ENCODE data around the gene LACTBL1. TPM values are rescaled to one million over a fixed set of nuclear protein-coding genes. Genes with fewer than 3 reads are reported as not detected.
A peak's percentile ranks its signal among the peaks of the same experiment; 100 is the strongest.

LACTBL1 gene
- total and polyA plus RNA-seq, 2 donors (not counting 1 experiment from before 2014, with no cell fraction given) = not detected

DNA sequence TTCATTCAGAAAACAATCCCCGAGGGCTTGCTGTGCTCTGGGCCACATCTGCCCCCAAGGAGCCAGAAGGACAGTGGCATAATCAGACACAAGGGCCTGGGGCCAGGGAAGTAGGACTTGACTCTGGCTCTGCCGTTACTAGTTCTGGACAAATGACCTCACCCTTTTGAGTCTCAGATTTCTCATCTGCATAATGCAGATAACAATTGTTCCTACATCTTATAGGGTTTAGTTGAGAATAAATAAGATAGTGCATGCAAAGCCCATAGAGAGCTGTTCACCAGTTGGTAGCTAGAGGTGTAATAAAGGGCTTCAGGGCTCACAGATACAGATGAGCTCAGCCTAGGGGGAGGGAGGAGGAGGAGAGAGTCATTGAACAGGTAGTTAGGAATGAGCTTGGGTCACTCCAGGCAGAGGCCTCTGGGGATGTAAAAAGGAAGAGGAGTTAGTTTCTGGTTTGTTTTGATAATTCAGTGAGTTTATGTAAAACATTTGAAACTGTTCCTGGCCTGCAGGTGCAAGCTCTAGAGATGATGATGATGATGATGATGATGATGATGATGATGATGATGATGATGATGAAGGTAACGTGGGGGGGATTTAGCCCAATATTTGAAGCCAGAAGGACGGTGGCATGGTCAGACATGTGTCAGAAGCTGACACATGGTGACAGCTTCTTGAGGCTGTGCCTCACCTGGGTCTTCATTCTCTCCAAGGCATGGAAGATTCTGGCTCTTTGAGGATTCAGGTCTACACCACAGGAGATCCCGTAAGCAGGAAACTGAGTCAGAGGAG lies 858 bp downstream of the LACTBL1 start:
- no peaks in the 10 kb centered on the region for H3K4me1 ChIP-seq (ENCODE audit: control insufficient read depth, extremely low read depth, insufficient read depth, low read length)
- no peak overlapping the region for H3K4me3 ChIP-seq (replicated peaks in 1 of 4; ENCODE audit: control extremely low read depth in 1 of 4, insufficient read depth in 1 of 4, low read depth in 3 of 4, low read length in 4 of 4)
- TF ChIP-seq, protein P1, sequence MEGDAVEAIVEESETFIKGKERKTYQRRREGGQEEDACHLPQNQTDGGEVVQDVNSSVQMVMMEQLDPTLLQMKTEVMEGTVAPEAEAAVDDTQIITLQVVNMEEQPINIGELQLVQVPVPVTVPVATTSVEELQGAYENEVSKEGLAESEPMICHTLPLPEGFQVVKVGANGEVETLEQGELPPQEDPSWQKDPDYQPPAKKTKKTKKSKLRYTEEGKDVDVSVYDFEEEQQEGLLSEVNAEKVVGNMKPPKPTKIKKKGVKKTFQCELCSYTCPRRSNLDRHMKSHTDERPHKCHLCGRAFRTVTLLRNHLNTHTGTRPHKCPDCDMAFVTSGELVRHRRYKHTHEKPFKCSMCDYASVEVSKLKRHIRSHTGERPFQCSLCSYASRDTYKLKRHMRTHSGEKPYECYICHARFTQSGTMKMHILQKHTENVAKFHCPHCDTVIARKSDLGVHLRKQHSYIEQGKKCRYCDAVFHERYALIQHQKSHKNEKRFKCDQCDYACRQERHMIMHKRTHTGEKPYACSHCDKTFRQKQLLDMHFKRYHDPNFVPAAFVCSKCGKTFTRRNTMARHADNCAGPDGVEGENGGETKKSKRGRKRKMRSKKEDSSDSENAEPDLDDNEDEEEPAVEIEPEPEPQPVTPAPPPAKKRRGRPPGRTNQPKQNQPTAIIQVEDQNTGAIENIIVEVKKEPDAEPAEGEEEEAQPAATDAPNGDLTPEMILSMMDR (conservative IDR thresholded peaks at IDR 0.05 in 1 of 2, IDR thresholded peaks at IDR 0.05 in 1 of 2; ENCODE audit: low read depth in 1 of 2, low read length in 2 of 2) = no peak
- no peak for TF ChIP-seq EZH2 (IDR thresholded peaks at IDR 0.05; ENCODE audit: low read length, missing control alignments)
- DNase-seq (ENCODE audit: low read depth in 2 of 2) = peak; percentile 15 to 31
- H2AFZ ChIP-seq (ENCODE audit: low read length) = no peak overlapping the region
- no peaks in the 10 kb centered on the region for H4K20me1 ChIP-seq (ENCODE audit: control insufficient read depth, extremely low read depth, insufficient read depth, low read length)
- H3K27ac ChIP-seq (ENCODE audit: insufficient read depth, low read length) = no peak overlapping the region
- H3K36me3 ChIP-seq (ENCODE audit: control insufficient read depth, insufficient read depth, low read length) = no peaks in the 10 kb centered on the region
- H3K79me2 ChIP-seq (ENCODE audit: control insufficient read depth, insufficient read depth, low read length) = no peaks in the 10 kb centered on the region
- H3K9ac ChIP-seq (ENCODE audit: insufficient read depth, low read length) = no peak overlapping the region
- no peak overlapping the region for H3K4me2 ChIP-seq (ENCODE audit: extremely low read depth, insufficient read depth, low read length)
- no peaks in the 10 kb centered on the region for H3K9me3 ChIP-seq (ENCODE audit: control insufficient read depth, insufficient read depth, low read depth, low read length)
- H3K27me3 ChIP-seq (ENCODE audit: control insufficient read depth, insufficient read depth, low read length) = peaks cover 22% of the 10 kb centered on the region

DNA sequence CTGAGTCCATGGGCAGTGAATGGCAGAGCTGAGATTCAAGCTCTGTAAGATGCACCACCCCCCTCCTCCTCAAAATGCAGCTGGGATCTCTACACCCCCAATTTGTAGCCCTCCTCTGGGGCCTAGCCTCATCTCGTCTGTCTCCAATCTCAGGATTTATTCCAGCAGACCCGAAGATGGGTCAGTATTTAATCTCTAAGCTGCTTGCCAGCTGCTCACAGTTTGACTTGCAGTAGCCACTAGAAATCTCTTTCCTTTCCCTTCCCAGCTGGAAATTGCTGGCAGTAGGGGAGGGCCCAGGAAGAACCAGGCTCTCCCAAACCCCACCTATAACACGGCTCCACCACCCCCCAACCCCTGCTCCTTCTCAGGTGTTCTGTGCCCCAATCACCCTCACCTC lies 1.5 kb downstream of the LACTBL1 start:
- Histone ChIP-seq H3K27me3 (ENCODE audit: control insufficient read depth, insufficient read depth, low read length) (peaks cover 22% of the 10 kb centered on the region), H3K79me2 (ENCODE audit: control insufficient read depth, insufficient read depth, low read length) (no peaks in the 10 kb centered on the region), H3K4me3 (replicated peaks in 1 of 4; ENCODE audit: control extremely low read depth in 1 of 4, insufficient read depth in 1 of 4, low read depth in 3 of 4, low read length in 4 of 4) (no peak overlapping the region), H3K36me3 (ENCODE audit: control insufficient read depth, insufficient read depth, low read length) (no peaks in the 10 kb centered on the region), H3K4me2 (ENCODE audit: extremely low read depth, insufficient read depth, low read length) (no peak overlapping the region), H3K4me1 (ENCODE audit: control insufficient read depth, extremely low read depth, insufficient read depth, low read length) (no peaks in the 10 kb centered on the region), H3K27ac (ENCODE audit: insufficient read depth, low read length) (no peak overlapping the region), H3K9ac (ENCODE audit: insufficient read depth, low read length) (no peak overlapping the region), H4K20me1 (ENCODE audit: control insufficient read depth, extremely low read depth, insufficient read depth, low read length) (no peaks in the 10 kb centered on the region), H3K9me3 (ENCODE audit: control insufficient read depth, insufficient read depth, low read depth, low read length) (no peaks in the 10 kb centered on the region), H2AFZ (ENCODE audit: low read length) (no peak overlapping the region)
- TF ChIP-seq, protein P1 (conservative IDR thresholded peaks at IDR 0.05 in 1 of 2, IDR thresholded peaks at IDR 0.05 in 1 of 2; ENCODE audit: low read depth in 1 of 2, low read length in 2 of 2) = no peak
- no peak for TF ChIP-seq EZH2 (IDR thresholded peaks at IDR 0.05; ENCODE audit: low read length, missing control alignments)
- no peak for DNase-seq (ENCODE audit: low read depth in 2 of 2)

DNA sequence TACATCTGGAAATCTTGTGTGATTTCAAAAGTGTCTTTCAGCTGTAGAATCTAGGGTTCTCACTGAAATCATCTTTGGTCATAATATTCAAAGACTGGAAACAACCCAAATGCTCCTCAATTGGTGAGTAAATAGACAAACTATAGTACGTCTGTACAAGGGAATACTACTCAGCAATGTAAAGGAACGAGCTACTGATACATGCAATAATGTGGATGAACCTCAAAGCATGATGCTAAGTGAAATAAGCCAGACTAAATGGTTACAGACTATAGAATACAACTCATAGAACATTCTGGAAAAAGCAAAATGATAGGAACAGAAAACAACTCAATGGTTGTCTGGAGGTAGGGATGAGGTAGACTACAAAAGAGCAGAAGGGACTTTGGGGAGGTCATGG lies 2.6 kb downstream of the LACTBL1 start:
- H3K4me3 ChIP-seq (replicated peaks in 1 of 4; ENCODE audit: control extremely low read depth in 1 of 4, insufficient read depth in 1 of 4, low read depth in 3 of 4, low read length in 4 of 4) = no peak overlapping the region
- no peak overlapping the region for H3K27ac ChIP-seq (ENCODE audit: insufficient read depth, low read length)
- H4K20me1 ChIP-seq (ENCODE audit: control insufficient read depth, extremely low read depth, insufficient read depth, low read length) = no peaks in the 10 kb centered on the region
- no peak overlapping the region for H2AFZ ChIP-seq (ENCODE audit: low read length)
- no peaks in the 10 kb centered on the region for H3K9me3 ChIP-seq (ENCODE audit: control insufficient read depth, insufficient read depth, low read depth, low read length)
- H3K4me2 ChIP-seq (ENCODE audit: extremely low read depth, insufficient read depth, low read length) = no peak overlapping the region
- H3K4me1 ChIP-seq (ENCODE audit: control insufficient read depth, extremely low read depth, insufficient read depth, low read length) = no peaks in the 10 kb centered on the region
- DNase-seq (ENCODE audit: low read depth in 2 of 2) = no peak
- TF ChIP-seq EZH2 (IDR thresholded peaks at IDR 0.05; ENCODE audit: low read length, missing control alignments) = no peak
- TF ChIP-seq, protein P1 (conservative IDR thresholded peaks at IDR 0.05 in 1 of 2, IDR thresholded peaks at IDR 0.05 in 1 of 2; ENCODE audit: low read depth in 1 of 2, low read length in 2 of 2) = no peak
- H3K79me2 ChIP-seq (ENCODE audit: control insufficient read depth, insufficient read depth, low read length) = no peaks in the 10 kb centered on the region
- H3K27me3 ChIP-seq (ENCODE audit: control insufficient read depth, insufficient read depth, low read length) = peaks cover 22% of the 10 kb centered on the region
- H3K36me3 ChIP-seq (ENCODE audit: control insufficient read depth, insufficient read depth, low read length) = no peaks in the 10 kb centered on the region
- no peak overlapping the region for H3K9ac ChIP-seq (ENCODE audit: insufficient read depth, low read length)
